Muscle of leg (tissue), 11 donors: ENCODE data around the gene TIRAP. TPM values are rescaled to one million over a fixed set of nuclear protein-coding genes. Genes with fewer than 3 reads are reported as not detected.
"Not testable (repeated sequence)": the region's sequence is repeated elsewhere in the genome, so short reads cannot be mapped to it uniquely, and the experiment has no call there.

Experiments used
- DNase-seq: peaks from one replicate; pipeline ENCODE4 v3.0.0; 2013
- H3K27ac ChIP-seq: one replicate; pipeline ENCODE4 v1.5.1; 2013; ENCODE audit warnings: mild to moderate bottlenecking, low read length, control low read depth
- H3K27me3 ChIP-seq: one replicate; pipeline ENCODE4 v1.6.1; 2013; ENCODE audit warnings: low read length; ENCODE audit not compliant: control insufficient read depth, insufficient read depth
- H3K36me3 ChIP-seq: one replicate; pipeline ENCODE4 v1.6.1; 2013; ENCODE audit warnings: low read length; ENCODE audit not compliant: control insufficient read depth, insufficient read depth
- H3K4me1 ChIP-seq: one replicate; pipeline ENCODE4 v1.6.1; 2013; ENCODE audit warnings: low read length; ENCODE audit not compliant: control insufficient read depth, insufficient read depth
- H3K4me3 ChIP-seq: one replicate; pipeline ENCODE4 v1.5.1; 2013; ENCODE audit warnings: low read length, control low read depth
- H3K9me3 ChIP-seq: replicated peaks from 2 replicates; pipeline ENCODE4 v1.6.1; 2013; ENCODE audit warnings: low read depth, low read length; ENCODE audit not compliant: control insufficient read depth
- WGBS: methylation state at CpG from one replicate; pipeline ENCODE4 v1.1.5; 2013; ENCODE audit warnings: missing lambda C conversion rate; ENCODE audit not compliant: insufficient coverage; 5-methylcytosine and 5-hydroxymethylcytosine counted together
- polyA plus RNA-seq, 8 donors: library from polyadenylated mRNA; unstranded; fragments of 120-200 nt; gene quantifications; one replicate each; pipeline versions ENCODE4 v1.2.1 to v1.2.3, GENCODE V29; 2013; ENCODE audit warnings: inconsistent platforms in 1 of 8, low replicate concordance in 1 of 8; ENCODE audit not compliant: insufficient read length in 8 of 8, insufficient read depth in 1 of 8
- total RNA-seq: library from RNA; stranded (reverse); fragments of 120-200 nt; gene quantifications from one replicate; pipeline ENCODE4 v1.2.4, GENCODE V29; 2013

The TIRAP gene
- total and polyA plus RNA-seq, 9 donors: 4.3 to 10.6 (median 8.1) TPM

DNA sequence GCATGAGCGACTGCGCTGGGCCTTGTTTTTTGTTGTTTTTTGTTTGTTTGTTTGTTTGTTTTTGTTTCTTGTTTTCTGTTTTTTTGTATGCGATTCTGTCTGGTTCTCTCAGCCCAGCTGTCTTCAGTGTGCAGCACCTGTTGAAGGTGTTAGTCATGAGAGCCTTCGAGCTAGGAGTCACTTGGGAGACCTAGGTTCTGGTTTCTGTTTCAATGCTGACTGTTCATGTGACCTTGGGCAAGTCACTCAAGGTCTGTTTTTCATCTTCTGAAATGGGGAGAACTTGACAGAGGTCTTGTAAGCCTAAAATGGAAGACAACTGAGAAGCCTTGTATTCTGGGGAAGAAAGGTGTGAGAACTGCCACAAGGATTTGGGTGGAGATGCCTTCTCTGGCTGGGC lies 22.8 kb downstream of the TIRAP start:
- H3K4me1 ChIP-seq: peaks cover 30% of the 10 kb centered on the region
- H3K9me3 ChIP-seq: no peaks in the 10 kb centered on the region
- H3K27me3 ChIP-seq: no peaks in the 10 kb centered on the region
- WGBS: 60% methylated on average over 1 of the region's 4 CpGs
- H3K36me3 ChIP-seq: peaks cover 21% of the 10 kb centered on the region
- no peak overlapping the region for H3K27ac ChIP-seq
- no peak for DNase-seq
- H3K4me3 ChIP-seq: no peak overlapping the region

DNA sequence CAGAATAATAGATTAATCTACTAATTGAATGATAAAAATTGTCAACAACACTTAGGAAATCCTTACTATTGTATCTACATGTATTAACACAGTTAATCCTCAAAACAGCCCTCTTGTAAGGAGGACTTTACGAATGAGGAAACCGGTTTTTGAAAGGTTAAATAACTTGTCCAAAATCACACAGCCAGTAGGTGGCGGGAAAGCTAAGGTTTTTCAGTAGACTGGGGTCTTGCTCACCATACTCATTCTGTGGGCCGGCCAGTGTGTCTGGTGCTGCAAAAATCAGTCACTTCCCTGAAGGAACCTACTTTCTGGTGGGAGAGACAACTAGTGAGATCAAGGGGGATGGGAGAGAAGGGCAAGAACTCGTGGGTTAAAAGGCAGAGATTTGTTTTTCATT lies 24.8 kb downstream of the TIRAP start:
- DNase-seq: peak; percentile 75
- Histone ChIP-seq H3K4me3 (no peak overlapping the region), H3K4me1 (peaks cover 36% of the 10 kb centered on the region), H3K9me3 (no peaks in the 10 kb centered on the region), H3K36me3 (peaks cover 17% of the 10 kb centered on the region), H3K27ac (peak overlapping the region; percentile 76), H3K27me3 (no peaks in the 10 kb centered on the region)
- no CpG with 5 or more reads among the region's 5 CpGs for WGBS

DNA sequence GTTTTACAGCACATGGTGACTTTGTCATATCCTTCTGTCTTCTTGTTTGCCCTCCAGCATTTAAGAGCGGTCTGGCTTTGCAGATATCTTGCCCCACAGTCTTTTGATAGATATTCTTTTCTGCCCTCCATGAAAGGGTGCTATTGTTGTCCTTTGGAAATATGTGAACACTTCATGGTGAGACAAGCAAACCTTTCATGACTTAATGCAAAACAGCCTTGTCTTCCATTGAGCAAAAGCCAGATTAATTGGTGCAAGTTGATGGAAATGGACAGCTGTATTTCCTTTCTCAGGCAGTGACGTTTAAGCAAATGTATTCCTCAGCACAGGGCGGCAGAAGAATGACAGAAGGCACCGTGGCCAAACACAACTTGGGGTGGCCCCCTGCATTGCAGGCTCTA lies 25.4 kb downstream of the TIRAP start:
- Histone ChIP-seq H3K4me3 (no peak overlapping the region), H3K9me3 (no peaks in the 10 kb centered on the region), H3K36me3 (peaks cover 21% of the 10 kb centered on the region), H3K27me3 (no peaks in the 10 kb centered on the region), H3K4me1 (peaks cover 37% of the 10 kb centered on the region), H3K27ac (peak overlapping the region; percentile 76)
- WGBS: 21% methylated on average over 3 of the region's 4 CpGs
- DNase-seq: peak; percentile 80

DNA sequence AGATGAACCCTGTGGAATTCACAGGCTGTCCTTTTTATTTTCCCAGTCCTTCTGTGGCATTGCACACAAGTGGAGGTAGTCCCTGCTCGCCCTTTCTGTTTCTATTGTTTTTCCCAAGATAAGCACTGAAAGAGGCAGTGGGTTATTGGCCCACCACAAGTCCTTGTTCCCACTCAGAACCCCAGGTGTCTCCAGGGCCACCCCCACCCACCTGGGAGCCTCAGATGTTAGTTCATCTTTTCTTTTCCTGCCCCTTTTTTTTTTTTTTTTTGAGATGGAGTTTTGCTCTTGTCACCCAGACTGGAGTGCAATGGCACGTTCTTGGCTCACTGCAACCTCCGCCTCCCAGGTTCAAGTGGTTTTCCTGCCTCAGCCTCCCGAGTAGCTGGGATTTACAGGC lies 25.9 kb downstream of the TIRAP start:
- DNase-seq, H3K9me3 ChIP-seq, H3K27me3 ChIP-seq, H3K4me3 ChIP-seq: not testable (repeated sequence)
- Histone ChIP-seq H3K4me1 (peaks cover 33% of the 10 kb centered on the region), H3K36me3 (peaks cover 22% of the 10 kb centered on the region), H3K27ac (peak overlapping the region; percentile 62)
- no CpG with 5 or more reads among the region's 4 CpGs for whole genome bisulfite sequencing

DNA sequence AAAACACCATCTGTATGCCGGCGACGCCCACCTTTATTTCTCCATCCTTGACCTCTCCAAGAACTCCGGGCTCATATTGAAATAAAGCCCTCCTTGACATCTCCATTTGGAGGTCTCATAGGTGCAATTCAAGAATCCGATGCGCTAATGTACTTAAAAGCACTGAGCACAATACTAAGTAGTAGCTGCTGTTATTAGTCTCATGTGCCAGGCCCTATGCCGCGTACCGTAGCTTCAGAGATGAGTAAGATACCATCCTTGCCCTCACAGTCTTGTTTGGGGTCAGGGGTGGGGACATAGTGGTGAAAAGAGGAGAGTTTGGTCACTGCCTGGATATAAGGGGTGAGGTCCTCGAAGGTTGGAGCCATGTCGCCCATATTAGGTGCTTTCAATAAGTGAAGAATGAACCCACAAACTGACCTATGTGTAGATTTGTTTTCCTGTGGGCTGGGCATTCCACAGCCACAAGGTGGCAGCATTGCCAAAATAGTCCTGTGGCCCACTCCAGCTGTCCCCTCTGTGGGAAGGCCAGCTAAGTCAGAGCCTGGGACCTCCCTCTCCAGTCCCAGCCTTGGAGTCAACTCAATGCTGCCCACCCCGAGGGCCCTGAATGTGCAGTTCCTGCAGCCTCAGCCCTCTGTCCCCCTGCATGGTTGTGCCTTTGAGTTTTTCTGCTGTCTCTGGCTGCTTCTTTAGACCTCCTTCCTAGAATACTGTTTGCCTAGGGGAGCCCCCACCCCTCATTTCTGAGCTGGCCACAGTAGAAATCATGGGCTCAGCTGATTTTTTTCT lies 27.5 kb downstream of the TIRAP start:
- Histone ChIP-seq H3K27ac (peak overlapping the region; percentile 11), H3K36me3 (peaks cover 25% of the 10 kb centered on the region), H3K27me3 (no peaks in the 10 kb centered on the region), H3K4me3 (no peak overlapping the region), H3K4me1 (peaks cover 28% of the 10 kb centered on the region), H3K9me3 (no peaks in the 10 kb centered on the region)
- peak; percentile 90 for DNase-seq
- WGBS: 63% methylated on average over 9 of the region's 12 CpGs

DNA sequence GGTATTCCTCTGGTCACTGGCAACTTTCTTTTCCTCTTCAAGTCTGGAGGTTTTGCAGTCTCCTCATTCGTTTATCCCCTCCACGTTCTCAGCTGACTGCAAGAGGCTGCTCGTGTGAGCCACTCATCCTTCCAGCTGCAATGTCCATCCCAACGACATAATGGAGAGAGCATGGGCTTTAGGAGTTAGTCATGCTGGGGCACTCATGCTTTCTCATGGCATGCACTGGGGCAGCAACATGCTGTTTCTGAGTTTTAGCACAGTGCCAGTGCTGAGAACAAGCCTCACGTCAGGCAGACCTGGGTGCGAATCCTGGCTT lies 28.1 kb downstream of the TIRAP start:
- no CpG with 5 or more reads among the region's 6 CpGs for WGBS
- Histone ChIP-seq H3K36me3 (peaks cover 22% of the 10 kb centered on the region), H3K27ac (peak overlapping the region; percentile 11)

DNA sequence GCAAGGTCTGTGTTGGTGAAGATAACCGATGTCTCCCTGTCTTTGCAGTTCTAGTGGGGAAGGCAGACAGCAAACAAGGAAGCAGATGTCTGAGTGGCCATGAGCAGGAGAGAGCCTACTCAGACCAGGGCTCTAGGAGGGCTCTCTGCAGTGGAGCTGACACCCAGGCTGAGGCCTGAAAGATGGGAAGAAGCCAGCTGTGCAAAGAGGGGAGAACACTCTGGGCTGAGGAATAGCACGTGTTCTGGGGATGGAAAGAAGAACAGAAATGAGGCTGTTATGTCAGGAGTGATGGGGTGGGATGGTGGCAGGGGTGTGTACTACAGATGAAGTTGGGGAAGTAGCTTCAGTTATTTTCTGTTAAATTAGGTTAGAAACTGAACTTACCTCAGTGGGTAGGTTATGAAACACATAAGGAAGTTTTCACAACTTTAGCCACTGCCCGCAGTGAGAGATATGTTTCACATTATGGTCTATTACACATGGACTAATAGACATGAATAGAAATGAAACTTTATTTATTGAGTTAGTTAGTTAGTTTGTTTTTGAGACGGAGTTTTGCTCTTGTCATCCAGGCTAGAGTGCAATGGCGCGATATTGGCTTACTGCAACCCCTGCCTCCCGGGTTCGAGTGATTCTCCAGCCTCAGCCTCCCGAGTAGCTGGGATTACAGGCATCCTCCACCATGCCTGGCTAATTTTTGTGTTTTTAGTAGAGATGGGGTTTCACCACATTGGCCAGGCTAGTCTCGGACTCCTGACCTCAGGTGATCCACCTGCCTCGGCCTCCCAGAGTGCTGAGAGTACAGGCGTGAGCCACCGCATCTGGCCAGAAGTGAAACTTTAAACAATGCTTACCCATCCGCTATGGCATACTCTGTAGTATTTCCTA lies 28.8 kb downstream of the TIRAP start:
- WGBS: 83% methylated on average over 8 of the region's 14 CpGs
- Histone ChIP-seq H3K4me1 (peaks cover 28% of the 10 kb centered on the region), H3K36me3 (peaks cover 17% of the 10 kb centered on the region), H3K4me3 (no peak overlapping the region), H3K9me3 (no peaks in the 10 kb centered on the region), H3K27me3 (no peaks in the 10 kb centered on the region), H3K27ac (no peak overlapping the region)
- DNase-seq: no peak

More for the DNA sequence above, 28.1 kb downstream of the TIRAP start:
- no peak for DNase-seq
- no peaks in the 10 kb centered on the region for H3K9me3 ChIP-seq
- peaks cover 28% of the 10 kb centered on the region for H3K4me1 ChIP-seq
- no peak overlapping the region for H3K4me3 ChIP-seq
- no peaks in the 10 kb centered on the region for H3K27me3 ChIP-seq

DNA sequence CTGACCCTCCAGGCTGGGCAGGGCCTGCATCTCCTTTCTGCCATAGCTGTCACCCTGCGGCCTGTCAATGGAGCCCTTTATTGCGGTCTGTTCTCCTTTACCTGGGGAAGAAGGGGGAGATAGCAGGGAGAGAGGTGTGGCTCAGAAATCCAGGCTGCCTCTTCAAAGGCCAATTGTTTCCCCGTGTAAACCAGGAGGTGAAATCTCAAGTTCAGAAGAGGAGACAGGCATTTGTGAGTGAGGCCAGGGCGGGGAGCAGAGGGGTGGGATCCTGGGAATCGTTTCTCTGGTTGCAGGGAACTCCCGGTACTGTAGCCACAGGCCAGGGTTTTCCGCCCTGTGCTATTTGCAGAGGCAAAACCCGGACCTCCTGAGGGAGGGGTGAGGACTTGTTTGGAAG lies 30.1 kb downstream of the TIRAP start:
- Histone ChIP-seq H3K4me1 (peaks cover 27% of the 10 kb centered on the region), H3K9me3 (no peaks in the 10 kb centered on the region), H3K36me3 (peaks cover 16% of the 10 kb centered on the region), H3K4me3 (no peak overlapping the region), H3K27me3 (no peaks in the 10 kb centered on the region), H3K27ac (no peak overlapping the region)
- 56% methylated on average over 4 of the region's 8 CpGs for WGBS
- no peak for DNase-seq

DNA sequence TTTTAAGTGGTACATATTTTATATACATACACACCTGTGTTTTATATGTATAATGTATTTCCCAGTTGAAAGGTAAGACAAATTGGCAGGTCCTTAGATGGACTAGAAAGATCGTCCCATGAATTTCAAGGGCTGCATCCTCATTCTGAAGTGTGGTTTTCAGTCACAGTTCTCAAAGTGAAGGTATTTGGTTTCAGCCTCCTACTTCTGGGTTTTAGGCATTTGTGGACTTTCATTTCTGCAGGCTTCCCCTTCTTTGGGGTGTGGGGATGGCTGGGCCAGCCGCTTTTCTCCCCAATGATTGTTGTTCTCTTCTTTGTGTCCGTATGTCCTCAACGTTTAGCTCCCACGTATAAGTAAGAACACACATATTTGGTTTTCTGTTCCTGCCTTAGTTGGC lies 30.9 kb downstream of the TIRAP start:
- H3K4me1 ChIP-seq: peaks cover 30% of the 10 kb centered on the region
- no peak for DNase-seq
- no CpG with 5 or more reads among the region's 5 CpGs for WGBS
- H3K27me3 ChIP-seq: no peaks in the 10 kb centered on the region
- peaks cover 16% of the 10 kb centered on the region for H3K36me3 ChIP-seq
- no peak overlapping the region for H3K4me3 ChIP-seq
- no peaks in the 10 kb centered on the region for H3K9me3 ChIP-seq
- no peak overlapping the region for H3K27ac ChIP-seq

DNA sequence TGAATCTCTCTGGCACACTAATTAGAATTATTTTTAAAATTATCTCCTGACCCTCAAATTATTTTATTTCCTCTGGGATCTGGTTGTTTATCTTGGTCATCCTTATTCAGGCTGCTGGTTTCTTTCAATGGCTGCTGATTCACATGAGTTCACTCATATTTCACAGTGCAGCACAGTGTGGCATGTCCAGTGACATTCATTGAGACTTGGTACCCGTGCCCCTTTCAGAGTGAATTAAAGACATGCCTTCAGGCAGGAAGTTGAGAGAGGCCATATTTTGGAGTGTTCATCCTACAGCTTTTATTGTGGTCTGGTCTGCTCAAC lies 34.5 kb downstream of the TIRAP start:
- Histone ChIP-seq H3K4me1 (peaks cover 27% of the 10 kb centered on the region), H3K36me3 (peaks cover 8% of the 10 kb centered on the region), H3K4me3 (no peak overlapping the region), H3K27ac (peak overlapping the region; percentile 96), H3K27me3 (no peaks in the 10 kb centered on the region), H3K9me3 (no peaks in the 10 kb centered on the region)
- 0% methylated on average over 1 of the region's 1 CpG for WGBS
- no peak for DNase-seq
